Gastroesophageal sphincter (tissue), 3 donors: ENCODE data around the gene PSPN.
"Not testable (repeated sequence)": the region's sequence is repeated elsewhere in the genome, so short reads cannot be mapped to it uniquely, and the experiment has no call there.

Source experiments
- EP300 ChIP-seq: sonication (generic); formaldehyde crosslinking; IDR thresholded peaks from one replicate; pipeline ENCODE4 v1.6.1; 2017; ENCODE audit warnings: antibody characterized with exemption, mild to moderate bottlenecking
- POLR2AphosphoS5 ChIP-seq: sonication (generic); formaldehyde crosslinking; IDR thresholded peaks from one replicate; pipeline ENCODE4 v1.6.1; 2017; ENCODE audit warnings: antibody characterized with exemption
- TF ChIP-seq, protein P1 (sequence below), 4 experiments: fragments of 200-600 bp in 2 of 4; fragments of 450-650 bp in 2 of 4; sonication (generic) in 1 of 4; IDR thresholded peaks; one replicate each; pipeline ENCODE4 v1.5.1; 2017 to 2019; ENCODE audit warnings: antibody characterized with exemption in 4 of 4, mild to moderate bottlenecking in 2 of 4, moderate library complexity in 2 of 4

DNA sequence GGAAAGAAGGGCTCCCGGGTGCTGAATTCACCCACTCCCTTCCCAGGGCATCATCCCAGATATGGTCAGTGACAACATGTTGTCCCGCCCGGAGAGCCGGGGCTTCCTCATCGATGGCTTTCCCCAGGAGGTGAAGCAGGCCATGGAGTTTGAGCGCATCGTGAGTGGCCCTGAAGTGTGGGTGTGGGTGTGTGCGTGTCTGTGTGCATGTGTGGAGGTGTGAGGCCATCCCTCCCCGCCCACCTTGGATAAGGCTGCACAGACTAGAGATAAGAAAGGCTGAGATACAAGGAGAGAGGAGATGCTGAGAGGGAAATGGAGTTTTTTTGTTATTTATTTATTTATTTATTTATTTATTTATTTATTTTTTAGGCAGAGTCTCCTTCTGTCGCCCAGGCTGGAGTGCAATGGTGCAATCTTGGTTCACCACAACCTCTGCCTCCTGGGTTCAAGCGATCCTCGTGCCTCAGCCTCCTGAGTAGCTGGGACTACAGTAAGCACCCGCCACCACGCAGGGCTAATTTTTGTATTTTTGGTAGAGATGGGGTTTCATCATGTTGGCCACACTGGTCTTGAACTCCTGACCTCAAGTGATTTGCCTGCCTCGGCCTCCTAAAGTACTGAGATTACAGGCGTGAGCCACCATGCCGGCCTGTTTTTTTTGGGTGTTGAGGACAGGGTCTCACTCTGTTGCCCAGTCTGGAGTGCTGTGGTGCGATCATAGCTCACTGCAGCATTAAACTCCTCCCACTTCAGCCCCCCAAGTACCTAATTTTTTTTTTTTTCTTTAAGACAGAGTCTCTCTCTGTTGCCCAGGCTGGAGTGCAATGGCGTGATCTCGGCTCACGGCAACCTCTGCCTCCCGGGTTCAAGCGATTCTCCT, 24.6 kb upstream of the PSPN start:
- not testable (repeated sequence) for TF ChIP-seq POLR2AphosphoS5, EP300
- TF ChIP-seq, protein P1, sequence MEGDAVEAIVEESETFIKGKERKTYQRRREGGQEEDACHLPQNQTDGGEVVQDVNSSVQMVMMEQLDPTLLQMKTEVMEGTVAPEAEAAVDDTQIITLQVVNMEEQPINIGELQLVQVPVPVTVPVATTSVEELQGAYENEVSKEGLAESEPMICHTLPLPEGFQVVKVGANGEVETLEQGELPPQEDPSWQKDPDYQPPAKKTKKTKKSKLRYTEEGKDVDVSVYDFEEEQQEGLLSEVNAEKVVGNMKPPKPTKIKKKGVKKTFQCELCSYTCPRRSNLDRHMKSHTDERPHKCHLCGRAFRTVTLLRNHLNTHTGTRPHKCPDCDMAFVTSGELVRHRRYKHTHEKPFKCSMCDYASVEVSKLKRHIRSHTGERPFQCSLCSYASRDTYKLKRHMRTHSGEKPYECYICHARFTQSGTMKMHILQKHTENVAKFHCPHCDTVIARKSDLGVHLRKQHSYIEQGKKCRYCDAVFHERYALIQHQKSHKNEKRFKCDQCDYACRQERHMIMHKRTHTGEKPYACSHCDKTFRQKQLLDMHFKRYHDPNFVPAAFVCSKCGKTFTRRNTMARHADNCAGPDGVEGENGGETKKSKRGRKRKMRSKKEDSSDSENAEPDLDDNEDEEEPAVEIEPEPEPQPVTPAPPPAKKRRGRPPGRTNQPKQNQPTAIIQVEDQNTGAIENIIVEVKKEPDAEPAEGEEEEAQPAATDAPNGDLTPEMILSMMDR (IDR thresholded peaks at IDR 0.05) = not testable (repeated sequence)
